AG04450 (cell line): ENCODE results near the gene ADAMTS18. TPM values are rescaled to one million over a fixed set of nuclear protein-coding genes. Genes with fewer than 3 reads are reported as not detected.

Experiments used
- CTCF ChIA-PET: fragments of 300-600, 350-600 bp; formaldehyde crosslinking; extraction: SDS; loops from one replicate; lab custom pipeline; 2022; ENCODE audit warnings: antibody characterized with exemption, inconsistent platforms; lab: Charles Lee
- POLR2A ChIA-PET: fragments of 350-600 bp; formaldehyde crosslinking; extraction: SDS; loops from one replicate; lab custom pipeline; 2021; ENCODE audit warnings: antibody characterized with exemption, inconsistent platforms; lab: Yijun Ruan, JAX
- DNase-seq: peaks from one replicate; pipeline ENCODE4 v3.0.0-alpha.2; 2011; ENCODE audit warnings: low read depth, low spot score
- H3K27ac ChIP-seq: one replicate; pipeline ENCODE4 v1.5.1; 2012; ENCODE audit warnings: low read depth, low read length, control low read depth
- H3K27me3 ChIP-seq: one replicate; pipeline ENCODE4 v1.6.0; 2012; ENCODE audit warnings: low read length; ENCODE audit not compliant: control insufficient read depth, insufficient read depth
- H3K4me3 ChIP-seq: 2 replicates; pipeline ENCODE4 v1.5.1; 2011; ENCODE audit warnings: mild to moderate bottlenecking, low read depth, low read length, control low read depth
- H3K9me3 ChIP-seq: 2 replicates; pipeline ENCODE4 v1.5.1; 2012; ENCODE audit warnings: low read length; ENCODE audit not compliant: control insufficient read depth, insufficient read depth
- CTCF ChIP-seq: IDR thresholded peaks from 2 replicates; pipeline ENCODE4 v1.5.1; 2011; ENCODE audit warnings: low read depth, low read length, control low read depth, inconsistent platforms
- polyA plus RNA-seq: library from polyadenylated mRNA; depleted of rRNA; stranded (reverse); fragments of >200 nt; gene quantifications from 2 replicates; pipeline ENCODE4 v1.2.3, GENCODE V29; 2011

ADAMTS18 gene
- polyA plus RNA-seq, 1 experiment, result not detected

GRCh38 chr16:77376358-77376757, 58.5 kb downstream of the ADAMTS18 start:
- TF ChIP-seq CTCF, result no peak
- ChIA-PET CTCF (interaction anchor here (0.7 kb wide), 3 partner anchors 139 to 845 kb away, joined by 3 to 10 read pairs (median 3); no protein-coding TSS in a partner anchor), POLR2A (no interaction called here)
- no peak overlapping the region for H3K27ac ChIP-seq
- H3K9me3 ChIP-seq, result no peaks in the 10 kb centered on the region
- H3K27me3 ChIP-seq, result no peaks in the 10 kb centered on the region
- H3K4me3 ChIP-seq, result no peak overlapping the region
- no peak for DNase-seq

GRCh38 chr16:77375396-77375795, 59.4 kb downstream of the ADAMTS18 start:
- no peak overlapping the region for H3K4me3 ChIP-seq
- no peak overlapping the region for H3K27ac ChIP-seq
- POLR2A ChIA-PET, result no interaction called here
- H3K27me3 ChIP-seq, result no peaks in the 10 kb centered on the region
- CTCF ChIA-PET, result no interaction called here
- no peak for TF ChIP-seq CTCF
- no peak for DNase-seq
- no peaks in the 10 kb centered on the region for H3K9me3 ChIP-seq

- CTCF ChIA-PET, result no interaction called here
- no peak overlapping the region for H3K4me3 ChIP-seq
- POLR2A ChIA-PET, result no interaction called here
- DNase-seq, result no peak
- no peak for TF ChIP-seq CTCF
- H3K27ac ChIP-seq, result no peak overlapping the region
- no peaks in the 10 kb centered on the region for H3K27me3 ChIP-seq
- H3K9me3 ChIP-seq, result no peaks in the 10 kb centered on the region
Measured at GRCh38 chr16:77374384-77374783, 60.5 kb downstream of the ADAMTS18 start.

GRCh38 chr16:77373726-77374125, 61.1 kb downstream of the ADAMTS18 start:
- Histone ChIP-seq H3K27me3 (no peaks in the 10 kb centered on the region), H3K27ac (no peak overlapping the region), H3K4me3 (no peak overlapping the region), H3K9me3 (no peaks in the 10 kb centered on the region)
- POLR2A ChIA-PET, result no interaction called here
- CTCF ChIA-PET, result no interaction called here
- no peak for TF ChIP-seq CTCF
- DNase-seq, result no peak

DNA sequence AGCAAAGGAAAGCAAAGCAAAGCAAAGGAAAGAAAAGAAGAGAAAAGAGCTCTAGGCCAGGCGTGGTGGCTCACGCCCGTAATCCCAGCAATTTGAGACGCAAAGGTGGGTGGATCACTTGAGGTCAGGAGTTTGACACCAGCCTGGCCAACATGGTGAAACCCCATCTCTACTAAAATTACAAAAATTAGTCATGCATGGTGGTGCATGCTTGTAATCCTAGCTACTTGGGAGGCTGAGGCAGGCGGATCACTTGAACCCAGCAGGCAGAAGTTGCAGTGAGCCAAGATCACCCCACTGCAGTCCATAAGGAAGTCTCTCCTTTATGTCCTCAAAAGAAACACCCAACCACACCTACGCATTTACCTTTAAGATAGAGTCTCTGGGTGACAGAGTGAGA, 70.1 kb downstream of the ADAMTS18 start:
- CTCF ChIA-PET, result no interaction called here
- no peak for TF ChIP-seq CTCF

More for the DNA sequence above, 70.1 kb downstream of the ADAMTS18 start:
- Histone ChIP-seq H3K9me3 (no peaks in the 10 kb centered on the region), H3K27me3 (no peaks in the 10 kb centered on the region), H3K4me3 (no peak overlapping the region), H3K27ac (no peak overlapping the region)
- POLR2A ChIA-PET, result no interaction called here
- DNase-seq, result no peak
